H1 (cell line): Measurements from ENCODE around the gene C19orf47. TPM values are rescaled to one million over a fixed set of nuclear protein-coding genes. Genes with fewer than 3 reads are reported as not detected.

Experiments
- ATF2 ChIP-seq: IDR thresholded peaks from 2 replicates; pipeline ENCODE4 v1.6.1; 2012; ENCODE audit warnings: low read length, inconsistent platforms
- KDM5A ChIP-seq: fragments of 200-600 bp; IDR thresholded peaks from 2 replicates; pipeline ENCODE4 v1.7.1; 2012; ENCODE audit warnings: mild to moderate bottlenecking, low read length, inconsistent platforms, mixed read lengths
- polyA plus RNA-seq, 7 experiments: library from polyadenylated mRNA; depleted of rRNA in 3 of 7; stranded (reverse) in 5 of 7; unstranded in 2 of 7; fragments of >200 nt in 5 of 7; fragments of 200-250 nt in 2 of 7; gene quantifications; 1 replicate in 5 of 7; 2 replicates in 1 of 7; 4 replicates in 1 of 7; pipeline versions ENCODE4 v1.2.1 to v1.2.3, GENCODE V29; 2011 to 2013; ENCODE audit warnings: missing spikeins in 2 of 7, mixed read lengths in 2 of 7
- total RNA-seq: library from RNA; stranded (reverse); fragmentation: NEBNext Ultra II Directional; extraction: Animal tissue kit (Norgen Biotek cat#: 25700); gene quantifications from 2 replicates; pipeline ENCODE4 v1.2.1, GENCODE V29; 2021

Gene C19orf47
- total and polyA plus RNA-seq, 2 of the 8 experiments (the other 6 are each of a cell fraction or from before 2014, with no cell fraction given), result 17.8 to 27.3 TPM

- no peak for TF ChIP-seq ATF2
- TF ChIP-seq KDM5A, result no peak
These were observed 76.5 kb downstream of the C19orf47 start (continued) for GRCh38 chr19:40271706-40272105.
